Ramos (cell line): ENCODE measurements around the gene PRDM2.

Experiments
- in situ Hi-C: fragments of 300-500 bp; cut with MboI; formaldehyde crosslinking; loops from one replicate; pipeline ENCODE4 v1.14.3; 2022; ENCODE audit warnings: low sequenced_read_pairs; ENCODE audit not compliant: unreplicated experiment

The PRDM2 gene

GRCh38 chr1:13731897-13732296 lies 31.9 kb downstream of the PRDM2 start:
- in situ Hi-C loops, result no loop called here

GRCh38 chr1:13732971-13733667 lies 33.1 kb downstream of the PRDM2 start:
- in situ Hi-C loops, result no loop called here

- in situ Hi-C loops, result no loop called here
Measured at GRCh38 chr1:13733711-13734110, 33.7 kb downstream of the PRDM2 start.

GRCh38 chr1:13735168-13735930 lies 35.4 kb downstream of the PRDM2 start:
- in situ Hi-C loops, result no loop called here

- in situ Hi-C loops, result no loop called here
Measured at GRCh38 chr1:13737398-13737797, 37.4 kb downstream of the PRDM2 start.

GRCh38 chr1:13746342-13746741 lies 46.4 kb downstream of the PRDM2 start:
- in situ Hi-C loops, result no loop called here

- in situ Hi-C loops, result no loop called here
Measured at GRCh38 chr1:13748610-13749505, 48.9 kb downstream of the PRDM2 start.

GRCh38 chr1:13749543-13750341 lies 49.8 kb downstream of the PRDM2 start:
- in situ Hi-C loops, result no loop called here

GRCh38 chr1:13751458-13751871 lies 51.5 kb downstream of the PRDM2 start:
- in situ Hi-C loops, result no loop called here

GRCh38 chr1:13751985-13752384 lies 52.0 kb downstream of the PRDM2 start:
- in situ Hi-C loops, result no loop called here

- in situ Hi-C loops, result no loop called here
Measured at GRCh38 chr1:13752852-13753251, 52.9 kb downstream of the PRDM2 start.

- in situ Hi-C loops, result no loop called here
Measured at GRCh38 chr1:13753636-13754402, 53.8 kb downstream of the PRDM2 start.

GRCh38 chr1:13754510-13755103 lies 54.6 kb downstream of the PRDM2 start:
- in situ Hi-C loops, result no loop called here

GRCh38 chr1:13756557-13757315 lies 56.7 kb downstream of the PRDM2 start:
- in situ Hi-C loops, result no loop called here

- in situ Hi-C loops, result no loop called here
Measured at GRCh38 chr1:13757693-13758092, 57.7 kb downstream of the PRDM2 start.

GRCh38 chr1:13759072-13759471 lies 59.1 kb downstream of the PRDM2 start:
- in situ Hi-C loops, result no loop called here

GRCh38 chr1:13760340-13760739 lies 60.4 kb downstream of the PRDM2 start:
- in situ Hi-C loops, result no loop called here

- in situ Hi-C loops, result no loop called here
Measured at GRCh38 chr1:13760921-13761320, 60.9 kb downstream of the PRDM2 start.
